ENCODE measurements around the gene LIPM. TPM values are rescaled to one million over a fixed set of nuclear protein-coding genes. Genes with fewer than 3 reads are reported as not detected.

LIPM gene
- total and polyA plus RNA-seq, 12 donors = not detected

DNA sequence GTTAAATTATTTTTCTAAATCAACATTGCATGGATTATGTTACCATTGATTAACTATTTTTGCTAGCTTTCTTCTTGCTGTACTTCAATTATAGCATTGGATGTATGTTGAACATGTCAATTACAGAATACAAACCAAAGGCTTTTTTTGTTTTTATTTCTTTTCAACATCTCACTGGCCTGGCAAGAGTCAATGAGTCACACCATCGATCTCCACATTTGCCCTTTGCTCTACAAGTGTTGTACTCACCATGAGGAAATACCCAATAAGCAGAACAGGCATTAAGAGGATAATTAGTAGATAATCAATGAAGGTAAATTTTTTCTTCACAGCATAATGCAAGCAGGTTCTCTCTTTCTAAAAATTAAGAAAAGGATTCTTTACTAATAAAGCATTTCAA is 25.8 kb downstream of the LIPM start:
- no peak overlapping the region for H3K4me3 ChIP-seq
- intact Hi-C loops (cut with DNase I) = no loop called here
- WGBS, 2 donors = 68 to 83% methylated on average over 1 of the region's 1 CpG
- H3K9me3 ChIP-seq = no peaks in the 10 kb centered on the region
- ATAC-seq = no peak
- H3K27me3 ChIP-seq = peaks cover 0 to 13% (median 0%) of the 10 kb centered on the region in 7 donors
- no peak for DNase-seq
- H3K36me3 ChIP-seq = no peaks in the 10 kb centered on the region
- H3K4me1 ChIP-seq = peaks cover 0 to 11% (median 0%) of the 10 kb centered on the region in 9 donors
- no peak overlapping the region for H3K27ac ChIP-seq
- TF ChIP-seq, protein P1, sequence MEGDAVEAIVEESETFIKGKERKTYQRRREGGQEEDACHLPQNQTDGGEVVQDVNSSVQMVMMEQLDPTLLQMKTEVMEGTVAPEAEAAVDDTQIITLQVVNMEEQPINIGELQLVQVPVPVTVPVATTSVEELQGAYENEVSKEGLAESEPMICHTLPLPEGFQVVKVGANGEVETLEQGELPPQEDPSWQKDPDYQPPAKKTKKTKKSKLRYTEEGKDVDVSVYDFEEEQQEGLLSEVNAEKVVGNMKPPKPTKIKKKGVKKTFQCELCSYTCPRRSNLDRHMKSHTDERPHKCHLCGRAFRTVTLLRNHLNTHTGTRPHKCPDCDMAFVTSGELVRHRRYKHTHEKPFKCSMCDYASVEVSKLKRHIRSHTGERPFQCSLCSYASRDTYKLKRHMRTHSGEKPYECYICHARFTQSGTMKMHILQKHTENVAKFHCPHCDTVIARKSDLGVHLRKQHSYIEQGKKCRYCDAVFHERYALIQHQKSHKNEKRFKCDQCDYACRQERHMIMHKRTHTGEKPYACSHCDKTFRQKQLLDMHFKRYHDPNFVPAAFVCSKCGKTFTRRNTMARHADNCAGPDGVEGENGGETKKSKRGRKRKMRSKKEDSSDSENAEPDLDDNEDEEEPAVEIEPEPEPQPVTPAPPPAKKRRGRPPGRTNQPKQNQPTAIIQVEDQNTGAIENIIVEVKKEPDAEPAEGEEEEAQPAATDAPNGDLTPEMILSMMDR (IDR thresholded peaks at IDR 0.05) = no peak

DNA sequence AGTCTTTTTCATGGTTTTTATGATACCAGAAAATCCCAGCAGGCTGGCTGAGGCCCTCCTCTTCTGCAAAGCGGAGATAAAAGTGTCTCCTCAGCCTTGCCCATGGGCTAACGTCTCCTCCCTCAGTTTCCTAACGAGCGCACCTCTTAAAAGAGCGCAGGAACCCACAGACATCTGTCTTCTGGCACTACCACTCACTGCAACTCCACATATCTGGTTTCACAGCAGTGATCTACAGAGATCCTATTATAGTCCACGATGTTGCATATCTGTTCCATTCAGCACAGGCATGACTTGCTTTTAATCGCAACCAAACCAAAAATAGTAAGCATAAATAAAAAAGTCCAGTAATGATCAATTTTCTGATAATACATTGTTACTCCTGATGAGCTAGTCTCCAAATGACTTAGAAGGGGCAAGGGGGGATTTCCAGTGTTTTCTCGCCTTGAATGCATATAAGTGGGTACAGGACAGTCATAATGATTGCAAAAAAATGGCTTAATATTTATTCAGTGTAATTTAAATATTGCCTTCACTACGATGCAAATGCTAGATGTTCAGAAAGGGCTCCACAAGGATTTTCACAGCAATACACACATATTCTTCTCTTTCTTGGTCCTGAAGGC is 28.2 kb downstream of the LIPM start:
- peaks cover 0 to 31% (median 0%) of the 10 kb centered on the region in 9 donors for H3K4me1 ChIP-seq
- H3K9me3 ChIP-seq = no peaks in the 10 kb centered on the region
- H3K27ac ChIP-seq = no peak overlapping the region
- TF ChIP-seq, protein P1 (IDR thresholded peaks at IDR 0.05) = no peak
- H3K4me3 ChIP-seq = no peak overlapping the region
- DNase-seq (no peak), ATAC-seq (no peak)
- 74 to 80% methylated on average over 9 of the region's 9 CpGs for WGBS, 2 donors
- no peaks in the 10 kb centered on the region for H3K36me3 ChIP-seq
- H3K27me3 ChIP-seq = peaks cover 0 to 13% (median 0%) of the 10 kb centered on the region in 7 donors
- intact Hi-C loops (cut with DNase I) = loop anchor here in 5 of 10 donors (10.0 kb wide), 2 partner anchors 154 to 384 kb away; no protein-coding TSS in a partner anchor

DNA sequence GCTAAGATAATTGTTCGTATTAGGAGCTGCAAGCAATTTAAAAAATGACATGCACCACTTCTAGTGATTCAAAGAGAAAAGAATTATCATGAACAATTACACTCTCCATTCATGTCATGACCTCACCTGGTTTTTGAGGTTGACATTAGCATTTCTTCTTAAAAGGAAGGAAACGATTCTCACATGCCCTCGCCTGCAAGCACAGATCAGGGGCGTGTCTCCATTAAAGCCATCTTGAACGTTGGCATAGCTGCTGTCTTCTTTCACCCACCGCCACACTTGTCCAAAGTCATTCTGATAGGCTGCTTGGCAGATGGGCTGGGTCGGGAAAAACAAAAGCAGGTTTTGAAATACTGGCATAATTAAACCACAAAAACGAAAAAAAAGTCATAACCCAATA is 29.2 kb downstream of the LIPM start:
- TF ChIP-seq, protein P1 (IDR thresholded peaks at IDR 0.05) = no peak
- Histone ChIP-seq H3K4me1 (peaks cover 0 to 29% (median 0%) of the 10 kb centered on the region in 9 donors), H3K27ac (no peak overlapping the region), H3K27me3 (peaks cover 0 to 13% (median 0%) of the 10 kb centered on the region in 7 donors), H3K9me3 (no peaks in the 10 kb centered on the region), H3K36me3 (no peaks in the 10 kb centered on the region), H3K4me3 (no peak overlapping the region)
- WGBS, 2 donors = 77 to 78% methylated on average over 8 of the region's 8 CpGs
- intact Hi-C loops (cut with DNase I) = loop anchor here in 5 of 10 donors (10.0 kb wide), 2 partner anchors 153 to 383 kb away; no protein-coding TSS in a partner anchor
- DNase-seq = no peak
- no peak for ATAC-seq

DNA sequence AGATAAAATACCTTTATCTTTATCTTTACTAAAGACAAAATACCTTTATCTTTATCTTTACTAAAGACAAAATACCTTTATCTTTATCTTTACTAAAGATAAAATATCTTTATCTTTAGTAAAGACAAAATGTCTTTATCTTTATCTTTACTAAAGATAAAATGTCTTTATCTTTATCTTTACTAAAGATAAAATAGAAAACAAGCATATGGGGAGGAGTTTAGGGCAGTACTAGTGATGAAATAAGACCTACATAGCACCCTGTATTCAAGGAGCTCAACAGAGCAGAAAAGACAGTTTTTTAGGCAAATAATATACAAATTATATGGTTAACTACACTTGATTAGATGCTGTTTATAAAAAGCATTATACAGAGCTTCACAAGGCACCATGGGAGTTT is 29.8 kb downstream of the LIPM start:
- no peaks in the 10 kb centered on the region for H3K36me3 ChIP-seq
- peak overlapping the region in 1 of 10 donors; percentile 63 for H3K27ac ChIP-seq
- TF ChIP-seq, protein P1 (IDR thresholded peaks at IDR 0.05) = no peak
- peaks cover 0 to 29% (median 0%) of the 10 kb centered on the region in 9 donors for H3K4me1 ChIP-seq
- ATAC-seq (no peak), DNase-seq (no peak)
- no peaks in the 10 kb centered on the region for H3K9me3 ChIP-seq
- no peak overlapping the region for H3K4me3 ChIP-seq
- intact Hi-C loops (cut with DNase I) = loop anchor here in 5 of 10 donors (10.0 kb wide), 2 partner anchors 152 to 382 kb away; no protein-coding TSS in a partner anchor
- peaks cover 0 to 13% (median 0%) of the 10 kb centered on the region in 7 donors for H3K27me3 ChIP-seq
